ENCODE results near the gene TBCE. TPM values are rescaled to one million over a fixed set of nuclear protein-coding genes. Genes with fewer than 3 reads are reported as not detected.

The TBCE gene
- total RNA-seq, 4 donors from 2014 or later, result 17.6 to 58.6 (median 36.4) TPM

DNA sequence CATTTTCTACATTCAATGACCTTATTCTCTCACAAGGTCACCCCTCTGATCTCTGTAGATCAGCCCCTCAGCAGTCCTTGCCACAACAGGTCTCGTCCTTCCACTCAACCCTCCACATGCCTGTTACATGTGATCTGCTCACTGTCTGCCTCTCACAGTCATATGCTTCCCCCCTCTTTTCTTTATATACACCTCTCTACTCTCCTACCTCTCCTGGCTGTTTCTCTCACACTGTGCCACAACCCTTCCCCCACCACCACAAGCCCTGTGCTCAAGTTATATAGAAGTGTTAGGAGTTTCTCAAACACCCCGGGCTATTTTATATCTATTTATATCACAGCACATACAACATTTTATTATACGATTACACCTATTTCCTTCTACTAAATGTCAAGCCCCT lies 124.4 kb downstream of the TBCE start:
- H3K36me3 ChIP-seq, result peaks cover 0 to 20% (median 4%) of the 10 kb centered on the region in 3 donors
- no peak overlapping the region for H3K4me3 ChIP-seq

DNA sequence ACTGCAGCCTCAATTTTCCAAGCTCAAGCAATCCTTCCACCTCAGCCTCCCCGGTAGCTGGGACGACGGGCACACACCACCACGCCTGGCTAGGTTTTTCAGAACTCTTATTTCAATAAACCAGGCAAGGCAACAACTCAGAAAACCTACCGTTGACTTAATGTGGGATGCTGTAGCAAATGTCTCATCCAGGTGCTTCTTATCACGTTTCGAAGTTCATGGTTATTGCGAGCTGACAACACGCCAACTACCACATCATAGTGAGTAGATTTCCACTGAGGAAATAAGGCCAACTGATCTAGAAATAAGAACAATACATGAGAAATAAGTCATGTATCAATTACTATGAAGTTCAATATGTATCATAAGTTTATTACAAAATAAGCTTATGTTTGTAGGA lies 127.3 kb downstream of the TBCE start:
- H3K4me3 ChIP-seq, result no peak overlapping the region
- TF ChIP-seq POLR2A (IDR thresholded peaks at IDR 0.05), result no peak
- TF ChIP-seq, protein P1, sequence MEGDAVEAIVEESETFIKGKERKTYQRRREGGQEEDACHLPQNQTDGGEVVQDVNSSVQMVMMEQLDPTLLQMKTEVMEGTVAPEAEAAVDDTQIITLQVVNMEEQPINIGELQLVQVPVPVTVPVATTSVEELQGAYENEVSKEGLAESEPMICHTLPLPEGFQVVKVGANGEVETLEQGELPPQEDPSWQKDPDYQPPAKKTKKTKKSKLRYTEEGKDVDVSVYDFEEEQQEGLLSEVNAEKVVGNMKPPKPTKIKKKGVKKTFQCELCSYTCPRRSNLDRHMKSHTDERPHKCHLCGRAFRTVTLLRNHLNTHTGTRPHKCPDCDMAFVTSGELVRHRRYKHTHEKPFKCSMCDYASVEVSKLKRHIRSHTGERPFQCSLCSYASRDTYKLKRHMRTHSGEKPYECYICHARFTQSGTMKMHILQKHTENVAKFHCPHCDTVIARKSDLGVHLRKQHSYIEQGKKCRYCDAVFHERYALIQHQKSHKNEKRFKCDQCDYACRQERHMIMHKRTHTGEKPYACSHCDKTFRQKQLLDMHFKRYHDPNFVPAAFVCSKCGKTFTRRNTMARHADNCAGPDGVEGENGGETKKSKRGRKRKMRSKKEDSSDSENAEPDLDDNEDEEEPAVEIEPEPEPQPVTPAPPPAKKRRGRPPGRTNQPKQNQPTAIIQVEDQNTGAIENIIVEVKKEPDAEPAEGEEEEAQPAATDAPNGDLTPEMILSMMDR (IDR thresholded peaks at IDR 0.05), result no peak
- no peaks in the 10 kb centered on the region for H3K27me3 ChIP-seq
- peaks cover 0 to 20% (median 4%) of the 10 kb centered on the region in 3 donors for H3K36me3 ChIP-seq
- no peak overlapping the region for H3K27ac ChIP-seq
- H3K4me1 ChIP-seq, result no peaks in the 10 kb centered on the region
- DNase-seq, result no peak
- no peaks in the 10 kb centered on the region for H3K9me3 ChIP-seq

More for the DNA sequence above, 124.4 kb downstream of the TBCE start:
- Histone ChIP-seq H3K4me1 (no peaks in the 10 kb centered on the region), H3K9me3 (no peaks in the 10 kb centered on the region), H3K27me3 (no peaks in the 10 kb centered on the region), H3K27ac (no peak overlapping the region)
- TF ChIP-seq, protein P1 (IDR thresholded peaks at IDR 0.05), result no peak
- TF ChIP-seq POLR2A (IDR thresholded peaks at IDR 0.05), result no peak
- no peak for DNase-seq

DNA sequence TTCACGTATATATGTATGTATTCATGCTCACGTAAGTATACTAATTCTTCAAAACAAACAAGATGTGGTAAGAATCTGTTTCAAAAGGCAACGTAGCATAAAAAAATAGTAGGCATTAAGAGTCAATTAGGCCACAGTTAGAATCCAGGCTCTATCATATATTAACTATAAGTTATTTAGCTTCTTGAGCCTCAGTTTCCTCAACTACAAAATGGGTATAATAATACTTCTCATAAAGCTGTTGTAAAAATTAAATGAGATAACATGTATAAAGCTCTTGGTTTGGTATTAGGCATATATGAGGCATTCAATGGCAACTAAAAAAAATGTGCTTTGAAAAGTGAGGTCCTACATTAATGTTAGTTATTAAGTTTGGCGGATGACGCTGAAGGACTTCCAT lies 127.8 kb downstream of the TBCE start:
- TF ChIP-seq, protein P1 (IDR thresholded peaks at IDR 0.05), result no peak
- TF ChIP-seq POLR2A (IDR thresholded peaks at IDR 0.05), result no peak
- no peaks in the 10 kb centered on the region for H3K4me1 ChIP-seq
- no peak overlapping the region for H3K4me3 ChIP-seq

DNA sequence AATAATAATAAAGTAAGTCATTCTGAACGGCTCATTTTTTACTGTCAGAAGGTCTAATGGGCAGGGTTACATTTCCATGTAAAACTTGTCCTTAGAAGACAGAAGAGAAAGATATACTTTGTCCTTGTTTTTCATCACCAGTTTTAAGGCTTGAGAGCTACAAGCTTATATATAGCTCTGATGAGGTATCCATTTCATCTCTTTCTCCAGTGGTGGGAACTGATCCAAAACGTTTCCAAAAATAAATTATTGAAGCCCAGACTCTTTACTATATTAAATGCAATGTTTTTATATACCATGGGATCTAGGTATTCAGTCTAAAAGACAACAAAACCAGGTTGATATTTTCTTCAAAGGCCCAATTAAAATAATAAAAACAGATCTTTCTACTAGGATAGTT lies 128.3 kb downstream of the TBCE start:
- H3K4me1 ChIP-seq, result no peaks in the 10 kb centered on the region
- no peak for DNase-seq
- H3K36me3 ChIP-seq, result peaks cover 0 to 20% (median 4%) of the 10 kb centered on the region in 3 donors
- H3K9me3 ChIP-seq, result no peaks in the 10 kb centered on the region
- no peak overlapping the region for H3K27ac ChIP-seq
- TF ChIP-seq, protein P1 (IDR thresholded peaks at IDR 0.05), result no peak
- no peak for TF ChIP-seq POLR2A (IDR thresholded peaks at IDR 0.05)
- H3K4me3 ChIP-seq, result no peak overlapping the region
- H3K27me3 ChIP-seq, result no peaks in the 10 kb centered on the region

More for the DNA sequence above, 127.8 kb downstream of the TBCE start:
- Histone ChIP-seq H3K27me3 (no peaks in the 10 kb centered on the region), H3K36me3 (peaks cover 0 to 20% (median 4%) of the 10 kb centered on the region in 3 donors), H3K9me3 (no peaks in the 10 kb centered on the region), H3K27ac (no peak overlapping the region)
- no peak for DNase-seq

DNA sequence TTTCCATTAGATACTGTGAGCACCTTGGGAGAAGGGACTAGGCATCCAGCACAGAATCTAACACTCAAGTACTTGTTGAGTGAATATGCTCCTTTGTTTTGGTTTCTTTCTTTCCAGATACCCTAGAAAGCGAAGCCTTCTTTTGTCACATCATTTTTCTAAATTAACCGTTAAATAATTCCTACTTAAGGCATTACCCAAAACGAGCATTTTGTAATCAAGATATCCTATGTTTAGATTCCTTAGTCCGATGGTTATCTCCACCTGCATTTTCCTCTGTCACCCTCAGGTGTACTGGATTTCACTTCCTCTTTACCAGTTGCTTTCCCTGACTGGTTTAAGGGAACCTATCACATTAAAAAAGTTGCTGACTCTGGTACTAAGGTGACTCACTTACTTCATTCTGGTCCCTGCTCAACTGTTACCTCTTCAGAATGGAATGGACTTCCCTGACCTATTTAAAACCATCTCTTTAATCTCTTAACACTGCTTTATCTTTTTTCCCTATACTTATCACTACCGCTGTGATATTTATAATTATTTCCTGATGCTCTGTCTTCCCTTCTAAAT lies 133.8 kb downstream of the TBCE start:
- no peaks in the 10 kb centered on the region for H3K36me3 ChIP-seq
- H3K27ac ChIP-seq, result no peak overlapping the region
- peaks cover 0 to 13% (median 0%) of the 10 kb centered on the region in 4 donors for H3K4me1 ChIP-seq
- no peak for TF ChIP-seq POLR2A (IDR thresholded peaks at IDR 0.05)
- H3K9me3 ChIP-seq, result no peaks in the 10 kb centered on the region
- DNase-seq, result no peak
- H3K4me3 ChIP-seq, result no peak overlapping the region
- H3K27me3 ChIP-seq, result no peaks in the 10 kb centered on the region

Small RNAs within 50 kb of the gene (small RNA-seq; reads per million reads assigned to genes)
- gene AL391994.1 (0 reads per million in 2 donors), gene RPS21P1 (0 reads per million in 2 donors)

Other genes starting within 250 kb of the TBCE start
- gene TOMM20, start 238.6 kb upstream of the TBCE start, total RNA-seq, result 10 to 100 TPM; 38.0 to 44.3 (median 42.8) TPM
- 100 to 1,000 TPM in 1 of 4 donors, 10 to 100 TPM in 3; 21.5 to 110 (median 33.1) TPM for gene RBM34, start 206.2 kb upstream of the TBCE start, total RNA-seq
- 100 to 1,000 TPM in 1 of 4 donors, 10 to 100 TPM in 3; 27.0 to 172 (median 70.8) TPM for gene ARID4B, start 39.2 kb upstream of the TBCE start, total RNA-seq
- gene GGPS1, start 38.9 kb upstream of the TBCE start, total RNA-seq, result 10 to 100 TPM; 12.3 to 23.1 (median 18.5) TPM
- 10 to 100 TPM; 13.2 to 53.1 (median 32.7) TPM for gene B3GALNT2, start 137.0 kb downstream of the TBCE start, total RNA-seq

Measured in Peyer's patch (tissue), 4 donors.